ENCODE measurements around the gene PROCA1. TPM values are rescaled to one million over a fixed set of nuclear protein-coding genes. Genes with fewer than 3 reads are reported as not detected.
"Not testable (repeated sequence)": the region's sequence is repeated elsewhere in the genome, so short reads cannot be mapped to it uniquely, and the experiment has no call there.

PROCA1 gene
- total RNA-seq, 1 donor from 2014 or later = 0.26 TPM

DNA sequence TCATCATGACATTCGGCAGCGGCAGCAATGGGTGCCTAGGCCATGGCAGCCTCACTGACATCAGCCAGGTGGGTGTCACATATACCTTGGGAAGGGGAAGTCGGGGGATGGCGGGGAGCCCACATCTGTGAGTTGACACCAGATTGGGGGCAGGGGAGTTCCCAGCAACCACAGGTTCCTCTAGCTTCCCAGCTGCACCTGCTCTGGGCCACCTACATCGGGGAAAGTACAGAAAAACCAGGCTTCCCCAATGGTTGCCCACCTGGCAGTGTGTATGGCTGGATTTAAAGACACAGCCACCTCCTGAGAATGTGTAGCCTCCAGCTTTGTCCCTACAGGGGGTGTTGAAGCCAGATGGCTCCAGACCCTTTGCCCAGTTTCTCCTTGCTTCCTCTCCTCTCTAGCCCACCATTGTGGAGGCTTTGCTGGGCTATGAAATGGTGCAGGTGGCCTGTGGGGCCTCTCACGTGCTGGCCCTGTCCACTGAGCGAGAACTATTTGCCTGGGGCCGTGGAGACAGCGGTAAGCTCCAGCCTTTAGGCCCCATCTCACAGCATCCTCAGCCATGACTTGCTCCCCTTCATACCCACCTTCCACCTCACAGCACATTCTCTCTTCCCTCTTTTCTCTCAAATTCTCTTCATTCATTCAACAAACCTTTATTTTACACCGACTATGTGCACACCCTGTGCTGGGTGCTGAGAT, 27.1 kb upstream of the PROCA1 start:
- Histone ChIP-seq H3K4me3 (ENCODE audit: low read depth, low read length) (no peak overlapping the region), H3K27me3 (ENCODE audit: control insufficient read depth, insufficient read depth, low read length) (no peaks in the 10 kb centered on the region), H3K36me3 (ENCODE audit: control insufficient read depth, insufficient read depth, low read length) (peaks cover 1% of the 10 kb centered on the region)
- TF ChIP-seq CTCF (IDR thresholded peaks at IDR 0.05; ENCODE audit: insufficient read depth, low read length, severe bottlenecking) = no peak
- DNase-seq (ENCODE audit: low read depth) = no peak
- FAIRE-seq = no peak

DNA sequence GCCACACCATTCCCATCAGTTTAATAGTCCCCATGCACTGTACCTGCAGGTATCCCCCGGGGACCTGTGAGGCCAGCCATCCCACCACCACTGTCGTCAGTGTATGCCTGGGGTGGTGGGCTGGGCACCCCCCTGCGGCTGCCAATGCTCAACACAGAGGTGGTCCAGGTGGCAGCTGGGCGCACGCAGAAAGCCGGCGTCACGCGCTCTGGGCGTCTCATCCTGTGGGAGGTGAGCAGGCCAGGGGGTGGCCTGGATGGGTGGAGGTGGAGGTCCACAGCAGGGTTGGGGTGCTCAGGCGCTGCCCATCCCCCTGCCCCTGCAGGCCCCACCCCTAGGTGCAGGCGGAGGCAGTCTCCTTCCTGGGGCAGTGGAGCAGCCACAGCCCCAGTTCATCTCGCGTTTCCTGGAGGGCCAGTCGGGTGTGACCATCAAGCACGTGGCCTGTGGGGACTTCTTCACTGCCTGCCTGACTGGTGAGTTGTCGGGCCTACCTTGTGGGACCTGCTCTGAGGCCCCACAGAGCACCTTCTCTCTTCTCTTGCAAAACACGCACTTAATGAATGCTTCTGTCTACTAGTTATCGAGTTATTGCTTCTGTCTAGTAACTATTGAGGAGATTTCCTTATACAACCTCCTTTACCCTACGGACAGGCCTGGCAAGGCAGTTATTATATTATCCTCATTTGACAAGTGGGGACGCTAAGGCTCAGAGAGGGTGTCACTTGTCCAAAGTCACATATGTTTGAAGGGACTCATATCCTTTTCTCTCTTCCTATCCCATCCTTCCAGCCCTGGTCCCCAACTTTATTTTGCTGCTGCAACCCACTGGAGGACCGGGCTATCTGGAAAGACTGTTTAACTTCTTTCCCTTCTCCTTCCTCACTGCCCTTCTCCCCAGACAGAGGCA, 26.3 kb upstream of the PROCA1 start:
- Histone ChIP-seq H3K27me3 (ENCODE audit: control insufficient read depth, insufficient read depth, low read length) (no peaks in the 10 kb centered on the region), H3K4me3 (ENCODE audit: low read depth, low read length) (no peak overlapping the region), H3K36me3 (ENCODE audit: control insufficient read depth, insufficient read depth, low read length) (peaks cover 1% of the 10 kb centered on the region)
- no peak for FAIRE-seq
- no peak for DNase-seq (ENCODE audit: low read depth)
- TF ChIP-seq CTCF (IDR thresholded peaks at IDR 0.05; ENCODE audit: insufficient read depth, low read length, severe bottlenecking) = no peak

DNA sequence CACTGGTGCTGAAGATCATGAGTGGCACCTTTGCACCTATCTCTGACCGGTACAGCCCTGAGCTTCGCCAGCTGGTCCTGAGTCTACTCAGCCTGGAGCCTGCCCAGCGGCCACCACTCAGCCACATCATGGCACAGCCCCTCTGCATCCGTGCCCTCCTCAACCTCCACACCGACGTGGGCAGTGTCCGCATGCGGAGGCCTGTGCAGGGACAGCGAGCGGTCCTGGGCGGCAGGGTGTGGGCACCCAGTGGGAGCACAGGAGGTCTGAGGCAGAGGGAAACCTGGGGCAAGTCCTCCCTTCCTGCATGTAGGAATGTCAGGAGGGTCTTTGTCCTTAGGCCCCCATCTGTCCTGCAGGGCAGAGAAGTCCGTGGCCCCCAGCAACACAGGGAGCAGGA, 25.6 kb upstream of the PROCA1 start:
- Histone ChIP-seq H3K36me3 (ENCODE audit: control insufficient read depth, insufficient read depth, low read length) (peaks cover 1% of the 10 kb centered on the region), H3K27me3 (ENCODE audit: control insufficient read depth, insufficient read depth, low read length) (no peaks in the 10 kb centered on the region), H3K4me3 (ENCODE audit: low read depth, low read length) (no peak overlapping the region)
- DNase-seq (ENCODE audit: low read depth) = no peak
- TF ChIP-seq CTCF (IDR thresholded peaks at IDR 0.05; ENCODE audit: insufficient read depth, low read length, severe bottlenecking) = no peak
- FAIRE-seq = no peak

DNA sequence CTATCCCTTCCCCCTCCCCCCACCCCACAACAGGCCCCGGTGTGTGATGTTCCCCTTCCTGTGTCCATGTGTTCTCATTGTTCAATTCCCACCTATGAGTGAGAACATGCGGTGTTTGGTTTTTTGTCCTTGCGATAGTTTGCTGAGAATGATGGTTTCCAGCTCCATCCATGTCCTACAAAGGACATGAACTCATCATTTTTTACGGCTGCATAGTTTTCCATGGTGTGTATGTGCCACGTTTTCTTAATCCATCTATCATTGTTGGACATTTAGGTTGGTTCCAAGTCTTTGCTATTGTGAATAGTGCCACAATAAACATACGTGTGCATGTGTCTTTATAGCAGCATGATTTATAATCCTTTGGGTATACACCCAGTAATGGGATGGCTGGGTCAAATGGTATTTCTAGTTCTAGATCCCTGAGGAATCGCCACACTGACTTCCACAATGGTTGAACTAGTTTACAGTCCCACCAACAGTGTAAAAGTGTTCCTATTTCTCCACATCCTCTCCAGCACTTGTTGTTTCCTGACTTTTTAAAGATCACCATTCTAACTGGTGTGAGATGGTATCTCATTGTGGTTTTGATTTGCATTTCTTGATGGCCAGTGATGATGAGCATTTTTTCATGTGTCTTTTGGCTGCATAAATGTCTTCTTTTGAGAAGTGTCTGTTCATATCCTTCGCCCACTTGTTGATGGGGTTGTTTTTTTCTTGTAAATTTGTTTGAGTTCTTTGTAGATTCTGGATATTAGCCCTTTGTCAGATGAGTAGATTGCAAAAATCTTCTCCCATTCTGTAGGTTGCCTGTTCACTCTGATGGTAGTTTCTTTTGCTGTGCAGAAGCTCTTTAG, 24.5 kb upstream of the PROCA1 start:
- not testable (repeated sequence) for FAIRE-seq; DNase-seq (ENCODE audit: low read depth); H3K27me3 ChIP-seq (ENCODE audit: control insufficient read depth, insufficient read depth, low read length); H3K36me3 ChIP-seq (ENCODE audit: control insufficient read depth, insufficient read depth, low read length); H3K4me3 ChIP-seq (ENCODE audit: low read depth, low read length)

DNA sequence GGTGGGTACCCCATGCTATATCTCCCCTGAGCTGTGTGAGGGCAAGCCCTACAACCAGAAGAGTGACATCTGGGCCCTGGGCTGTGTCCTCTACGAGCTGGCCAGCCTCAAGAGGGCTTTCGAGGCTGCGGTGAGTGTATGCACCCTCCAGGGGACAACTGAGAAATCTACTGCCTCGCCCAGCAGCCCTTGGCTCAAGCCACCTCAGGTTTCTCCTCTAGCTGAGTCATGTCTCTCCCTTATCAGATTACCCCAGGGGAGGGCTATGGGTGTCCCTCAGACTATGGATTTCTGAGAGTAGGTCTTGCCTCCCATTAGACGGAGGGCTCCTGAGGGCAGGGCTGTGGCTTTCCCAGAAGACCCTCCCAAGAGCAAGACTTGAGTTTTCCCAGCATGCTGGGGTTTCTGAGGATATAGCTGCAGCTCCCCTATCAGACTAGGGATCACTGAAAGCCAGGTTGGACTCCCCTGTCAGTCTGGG, 23.6 kb upstream of the PROCA1 start:
- H3K36me3 ChIP-seq (ENCODE audit: control insufficient read depth, insufficient read depth, low read length) = peaks cover 1% of the 10 kb centered on the region
- TF ChIP-seq CTCF (IDR thresholded peaks at IDR 0.05; ENCODE audit: insufficient read depth, low read length, severe bottlenecking) = peak; percentile 16
- FAIRE-seq (no peak), DNase-seq (ENCODE audit: low read depth) (peak; percentile 65)
- H3K27me3 ChIP-seq (ENCODE audit: control insufficient read depth, insufficient read depth, low read length) = no peaks in the 10 kb centered on the region
- no peak overlapping the region for H3K4me3 ChIP-seq (ENCODE audit: low read depth, low read length)

Measured in bronchial epithelial cell (primary cell).